ENCODE measurements around the gene FRMD4A.

FRMD4A gene

GRCh38 chr10:14172336-14172950 lies 158.3 kb downstream of the FRMD4A start:
- Histone ChIP-seq H3K27me3 (ENCODE audit: insufficient read depth, poor library complexity, severe bottlenecking) (no peaks in the 10 kb centered on the region), H3K4me3 (replicated peaks; ENCODE audit: insufficient read depth, low read length) (no peak overlapping the region), H3K27ac (replicated peaks) (no peak overlapping the region)
- DNase-seq (ENCODE audit: low read depth in 1 of 2, low spot score in 1 of 2) = no peak
- TF ChIP-seq CTCF (IDR thresholded peaks at IDR 0.05; ENCODE audit: insufficient read depth, low read length) (no peak), POLR2AphosphoS5 (IDR thresholded peaks at IDR 0.05; ENCODE audit: low read depth) (no peak)

DNA sequence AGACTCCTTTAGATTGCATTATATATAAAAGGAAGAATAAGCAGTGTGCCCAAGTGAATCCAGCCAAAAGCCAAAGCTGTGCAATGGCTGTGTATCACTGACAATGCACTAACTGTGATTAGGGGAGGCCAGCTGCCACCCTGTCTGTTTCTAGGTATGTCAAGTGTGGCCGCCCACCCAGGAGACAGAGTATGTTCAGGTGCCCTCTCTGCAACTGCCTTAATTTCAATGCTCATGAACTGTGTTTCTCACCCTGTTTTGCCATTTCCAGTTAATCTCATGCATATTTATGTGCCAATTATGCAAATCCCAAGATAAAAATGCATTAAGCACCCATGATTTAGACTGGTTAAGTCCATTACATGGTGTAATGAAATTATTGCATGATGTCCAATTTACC lies 159.4 kb downstream of the FRMD4A start:
- H3K4me3 ChIP-seq (replicated peaks; ENCODE audit: insufficient read depth, low read length) = no peak overlapping the region
- H3K27me3 ChIP-seq (ENCODE audit: insufficient read depth, poor library complexity, severe bottlenecking) = no peaks in the 10 kb centered on the region
- TF ChIP-seq GABPA (IDR thresholded peaks at IDR 0.05; ENCODE audit: low read depth) (no peak), POLR2AphosphoS5 (IDR thresholded peaks at IDR 0.05; ENCODE audit: low read depth) (no peak), REST (IDR thresholded peaks at IDR 0.05; ENCODE audit: insufficient replicate concordance, low read depth) (no peak), SPI1 (IDR thresholded peaks at IDR 0.05; ENCODE audit: borderline replicate concordance, low read depth) (no peak), CTCF (IDR thresholded peaks at IDR 0.05; ENCODE audit: insufficient read depth, low read length) (no peak)
- no peak overlapping the region for H3K27ac ChIP-seq (replicated peaks)
- no peak for DNase-seq (ENCODE audit: low read depth in 1 of 2, low spot score in 1 of 2)

- DNase-seq (ENCODE audit: low read depth in 1 of 2, low spot score in 1 of 2) = no peak
- no peak overlapping the region for H3K4me3 ChIP-seq (replicated peaks; ENCODE audit: insufficient read depth, low read length)
- TF ChIP-seq POLR2AphosphoS5 (IDR thresholded peaks at IDR 0.05; ENCODE audit: low read depth) (no peak), REST (IDR thresholded peaks at IDR 0.05; ENCODE audit: insufficient replicate concordance, low read depth) (no peak), CTCF (IDR thresholded peaks at IDR 0.05; ENCODE audit: insufficient read depth, low read length) (no peak), SPI1 (IDR thresholded peaks at IDR 0.05; ENCODE audit: borderline replicate concordance, low read depth) (no peak), GABPA (IDR thresholded peaks at IDR 0.05; ENCODE audit: low read depth) (no peak)
- no peaks in the 10 kb centered on the region for H3K27me3 ChIP-seq (ENCODE audit: insufficient read depth, poor library complexity, severe bottlenecking)
- no peak overlapping the region for H3K27ac ChIP-seq (replicated peaks)
Measured at GRCh38 chr10:14163377-14164086, 167.2 kb downstream of the FRMD4A start.

Data from HL-60 (cell line).